Measurements from ENCODE around the gene FKBP5.

GRCh38 chr6:35718911-35719381 lies 30.2 kb upstream of the FKBP5 start:
- TF ChIP-seq POLR2A (IDR thresholded peaks at IDR 0.05) (no peak), CTCF (IDR thresholded peaks at IDR 0.05) (no peak)
